AG04450 (cell line): ENCODE measurements around the gene FGF19. TPM values are rescaled to one million over a fixed set of nuclear protein-coding genes. Genes with fewer than 3 reads are reported as not detected.

Experiments used
- CTCF ChIA-PET: fragments of 300-600, 350-600 bp; formaldehyde crosslinking; extraction: SDS; loops from one replicate; lab custom pipeline; 2022; ENCODE audit warnings: antibody characterized with exemption, inconsistent platforms; lab: Charles Lee
- POLR2A ChIA-PET: fragments of 350-600 bp; formaldehyde crosslinking; extraction: SDS; loops from one replicate; lab custom pipeline; 2021; ENCODE audit warnings: antibody characterized with exemption, inconsistent platforms; lab: Yijun Ruan, JAX
- DNase-seq: peaks from one replicate; pipeline ENCODE4 v3.0.0-alpha.2; 2011; ENCODE audit warnings: low read depth, low spot score
- H3K27ac ChIP-seq: one replicate; pipeline ENCODE4 v1.5.1; 2012; ENCODE audit warnings: low read depth, low read length, control low read depth
- H3K27me3 ChIP-seq: one replicate; pipeline ENCODE4 v1.6.0; 2012; ENCODE audit warnings: low read length; ENCODE audit not compliant: control insufficient read depth, insufficient read depth
- H3K4me3 ChIP-seq: 2 replicates; pipeline ENCODE4 v1.5.1; 2011; ENCODE audit warnings: mild to moderate bottlenecking, low read depth, low read length, control low read depth
- H3K9me3 ChIP-seq: 2 replicates; pipeline ENCODE4 v1.5.1; 2012; ENCODE audit warnings: low read length; ENCODE audit not compliant: control insufficient read depth, insufficient read depth
- polyA plus RNA-seq: library from polyadenylated mRNA; depleted of rRNA; stranded (reverse); fragments of >200 nt; gene quantifications from 2 replicates; pipeline ENCODE4 v1.2.3, GENCODE V29; 2011
- TF ChIP-seq, protein P1 (sequence below): IDR thresholded peaks from 2 replicates; pipeline ENCODE4 v1.5.1; 2011; ENCODE audit warnings: low read depth, low read length, control low read depth, inconsistent platforms

Gene FGF19
- polyA plus RNA-seq, 1 experiment, result not detected

DNA sequence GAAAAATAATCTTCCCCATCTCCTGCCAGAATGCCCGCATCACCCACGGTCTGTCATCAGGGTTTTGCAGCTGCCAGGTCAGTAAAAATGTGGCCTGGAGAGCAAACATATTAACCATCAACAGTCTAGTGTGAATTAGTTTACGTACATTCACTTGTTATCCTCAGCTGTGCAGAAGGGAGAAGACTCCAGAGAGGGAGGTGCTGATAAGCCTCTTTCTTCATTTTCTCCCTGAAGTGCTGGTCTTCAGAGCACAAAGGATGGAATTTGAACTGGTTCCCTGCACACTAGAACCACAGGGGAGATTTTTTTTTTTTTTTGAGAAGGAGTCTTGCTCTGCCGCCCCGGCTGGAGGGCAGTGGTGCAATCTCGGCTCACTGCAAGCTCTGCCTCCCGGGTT lies 8.2 kb downstream of the FGF19 start:
- TF ChIP-seq, protein P1, sequence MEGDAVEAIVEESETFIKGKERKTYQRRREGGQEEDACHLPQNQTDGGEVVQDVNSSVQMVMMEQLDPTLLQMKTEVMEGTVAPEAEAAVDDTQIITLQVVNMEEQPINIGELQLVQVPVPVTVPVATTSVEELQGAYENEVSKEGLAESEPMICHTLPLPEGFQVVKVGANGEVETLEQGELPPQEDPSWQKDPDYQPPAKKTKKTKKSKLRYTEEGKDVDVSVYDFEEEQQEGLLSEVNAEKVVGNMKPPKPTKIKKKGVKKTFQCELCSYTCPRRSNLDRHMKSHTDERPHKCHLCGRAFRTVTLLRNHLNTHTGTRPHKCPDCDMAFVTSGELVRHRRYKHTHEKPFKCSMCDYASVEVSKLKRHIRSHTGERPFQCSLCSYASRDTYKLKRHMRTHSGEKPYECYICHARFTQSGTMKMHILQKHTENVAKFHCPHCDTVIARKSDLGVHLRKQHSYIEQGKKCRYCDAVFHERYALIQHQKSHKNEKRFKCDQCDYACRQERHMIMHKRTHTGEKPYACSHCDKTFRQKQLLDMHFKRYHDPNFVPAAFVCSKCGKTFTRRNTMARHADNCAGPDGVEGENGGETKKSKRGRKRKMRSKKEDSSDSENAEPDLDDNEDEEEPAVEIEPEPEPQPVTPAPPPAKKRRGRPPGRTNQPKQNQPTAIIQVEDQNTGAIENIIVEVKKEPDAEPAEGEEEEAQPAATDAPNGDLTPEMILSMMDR, result no peak
- DNase-seq, result no peak
- CTCF ChIA-PET, result interaction anchor here (0.9 to 1.2 kb wide), 2 partner anchors 10 to 496 kb away, joined by 3 to 4 read pairs; no protein-coding TSS in a partner anchor
- POLR2A ChIA-PET, result no interaction called here
- Histone ChIP-seq H3K27me3 (peaks cover 46% of the 10 kb centered on the region), H3K9me3 (no peaks in the 10 kb centered on the region), H3K4me3 (no peak overlapping the region), H3K27ac (no peak overlapping the region)

DNA sequence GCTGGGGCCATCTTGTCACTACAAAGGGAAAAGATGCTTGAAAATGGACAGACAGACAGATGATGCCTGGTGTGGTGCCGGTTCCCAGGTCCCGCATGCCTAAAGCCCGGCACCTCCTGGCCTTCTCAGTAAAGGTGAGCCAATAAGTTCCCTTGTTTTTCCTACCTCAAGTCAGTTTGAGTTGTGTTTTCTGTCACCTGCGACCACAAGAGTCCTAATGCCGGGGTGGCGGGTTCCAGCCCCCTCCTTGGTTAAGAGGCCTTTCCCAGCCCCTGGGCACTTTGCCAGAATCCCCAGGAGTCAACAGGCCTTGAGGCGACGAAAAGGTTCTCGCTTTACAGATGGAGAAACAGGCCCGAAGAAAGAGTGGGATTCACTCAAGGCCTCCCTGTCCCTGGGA lies 9.0 kb downstream of the FGF19 start:
- Histone ChIP-seq H3K27me3 (peaks cover 46% of the 10 kb centered on the region), H3K4me3 (no peak overlapping the region), H3K27ac (no peak overlapping the region), H3K9me3 (no peaks in the 10 kb centered on the region)
- POLR2A ChIA-PET, result no interaction called here
- TF ChIP-seq, protein P1, result no peak
- no peak for DNase-seq
- CTCF ChIA-PET, result interaction anchor here (0.6 kb wide), 2 partner anchors 18 to 148 kb away, joined by 8 to 9 read pairs; no protein-coding TSS in a partner anchor

- H3K4me3 ChIP-seq, result no peak overlapping the region
- ChIA-PET CTCF (no interaction called here), POLR2A (no interaction called here)
- TF ChIP-seq, protein P1, result no peak
- no peak for DNase-seq
- peaks cover 34% of the 10 kb centered on the region for H3K27me3 ChIP-seq
- H3K27ac ChIP-seq, result no peak overlapping the region
- no peaks in the 10 kb centered on the region for H3K9me3 ChIP-seq
These were observed 11.4 kb downstream of the FGF19 start for GRCh38 chr11:69692422-69692821.

GRCh38 chr11:69691463-69691862 lies 12.4 kb downstream of the FGF19 start:
- peaks cover 27% of the 10 kb centered on the region for H3K27me3 ChIP-seq
- POLR2A ChIA-PET, result no interaction called here
- CTCF ChIA-PET, result interaction anchor here (0.7 to 1.2 kb wide), 2 partner anchors 219 to 817 kb away, joined by 3 to 4 read pairs; no protein-coding TSS in a partner anchor

More at GRCh38 chr11:69691463-69691862, 12.4 kb downstream of the FGF19 start:
- TF ChIP-seq, protein P1, result no peak
- Histone ChIP-seq H3K4me3 (no peak overlapping the region), H3K27ac (no peak overlapping the region), H3K9me3 (no peaks in the 10 kb centered on the region)
- DNase-seq, result no peak
